OCI-LY3 (cell line): ENCODE data around the gene ZKSCAN1.

Experiments used
- H2AFZ ChIP-seq: fragments of 200-600, 300-600 bp; shearing (Covaris generic); 2 replicates; pipeline ENCODE4 v1.6.0; 2014; ENCODE audit warnings: antibody characterized with exemption, low read depth, low read length
- H3K27ac ChIP-seq: fragments of 200-600, 300-600 bp; sonication (generic); 2 replicates; pipeline ENCODE4 v1.5.1; 2014; ENCODE audit warnings: mild to moderate bottlenecking, low read length, moderate library complexity, mixed read lengths
- H3K27me3 ChIP-seq: fragments of 200-600, 300-600 bp; sonication (generic); 2 replicates; pipeline ENCODE4 v1.6.1; 2014; ENCODE audit warnings: low read depth, low read length, mixed read lengths
- H3K36me3 ChIP-seq: fragments of 200-600, 300-600 bp; sonication (generic); replicated peaks from 2 replicates; pipeline ENCODE3; 2014; ENCODE audit warnings: low read depth, low read length, mixed read lengths
- H3K4me1 ChIP-seq: fragments of 300-600, 200-600 bp; sonication (generic); 2 replicates; pipeline ENCODE4 v1.6.1; 2014; ENCODE audit warnings: low read length, mixed read lengths
- H3K4me2 ChIP-seq: fragments of 200-600, 300-600 bp; sonication (generic); 2 replicates; pipeline ENCODE4 v1.6.1; 2014; ENCODE audit warnings: low read length, mixed read lengths
- H3K4me3 ChIP-seq: fragments of 300-600, 200-600 bp; sonication (generic); 2 replicates; pipeline ENCODE4 v1.5.1; 2014; ENCODE audit warnings: antibody characterized with exemption, mild to moderate bottlenecking, low read length, moderate library complexity
- H3K79me2 ChIP-seq: fragments of 300-600, 200-600 bp; shearing (Covaris generic); 2 replicates; pipeline ENCODE4 v1.6.1; 2014; ENCODE audit warnings: mild to moderate bottlenecking, low read length, mixed read lengths
- H3K9ac ChIP-seq: fragments of 300-600, 200-600 bp; shearing (Covaris generic); 2 replicates; pipeline ENCODE4 v1.6.0; 2014; ENCODE audit warnings: mild to moderate bottlenecking, low read length, moderate library complexity
- H3K9me3 ChIP-seq: fragments of 200-600, 300-600 bp; shearing (Covaris generic); 2 replicates; pipeline ENCODE4 v1.6.1; 2014; ENCODE audit warnings: low read length, mixed read lengths; ENCODE audit not compliant: insufficient read depth
- H4K20me1 ChIP-seq: fragments of 200-600, 300-600 bp; sonication (generic); 2 replicates; pipeline ENCODE4 v1.6.1; 2016; ENCODE audit warnings: low read length, mixed read lengths; ENCODE audit not compliant: insufficient read depth
- CTCF ChIP-seq: fragments of 200-600, 300-600 bp; sonication (generic); IDR thresholded peaks from 2 replicates; pipeline ENCODE4 v1.5.1; 2014; ENCODE audit warnings: antibody characterized with exemption, low read length, low read depth
- EZH2phosphoT487 ChIP-seq: fragments of 200-600 bp; shearing (Covaris generic); IDR thresholded peaks from 2 replicates; pipeline ENCODE4 v1.6.1; 2018; ENCODE audit warnings: antibody characterized with exemption, mixed run types, low read depth

Gene ZKSCAN1

GRCh38 chr7:100021297-100021696 lies 5.9 kb downstream of the ZKSCAN1 start:
- Histone ChIP-seq H3K4me1 (peaks cover 16% of the 10 kb centered on the region), H3K9me3 (no peaks in the 10 kb centered on the region), H3K79me2 (peaks cover 61% of the 10 kb centered on the region), H2AFZ (no peak overlapping the region), H3K27me3 (no peaks in the 10 kb centered on the region), H3K27ac (no peak overlapping the region), H3K4me3 (no peak overlapping the region), H3K36me3 (peaks cover 28% of the 10 kb centered on the region), H3K9ac (no peak overlapping the region), H4K20me1 (0 out of 2 replicates have a peak, but pooled peaks cover 7% of the 10 kb centered on the region), H3K4me2 (no peak overlapping the region)
- no peak for TF ChIP-seq CTCF
- TF ChIP-seq EZH2phosphoT487 = no peak

- H2AFZ ChIP-seq = no peak overlapping the region
- peaks cover 32% of the 10 kb centered on the region for H3K36me3 ChIP-seq
- H3K4me1 ChIP-seq = peaks cover 11% of the 10 kb centered on the region
- no peaks in the 10 kb centered on the region for H3K27me3 ChIP-seq
- TF ChIP-seq EZH2phosphoT487 (no peak), CTCF (no peak)
- no peak overlapping the region for H3K4me3 ChIP-seq
- 0 out of 2 replicates have a peak, but pooled peaks cover 6% of the 10 kb centered on the region for H4K20me1 ChIP-seq
- H3K79me2 ChIP-seq = peaks cover 48% of the 10 kb centered on the region
- H3K4me2 ChIP-seq = no peak overlapping the region
- no peak overlapping the region for H3K27ac ChIP-seq
- H3K9ac ChIP-seq = no peak overlapping the region
- H3K9me3 ChIP-seq = no peaks in the 10 kb centered on the region
Measured at GRCh38 chr7:100022621-100023020, 7.2 kb downstream of the ZKSCAN1 start.

- Histone ChIP-seq H3K9ac (no peak overlapping the region), H3K36me3 (peaks cover 28% of the 10 kb centered on the region), H3K27ac (no peak overlapping the region), H3K4me3 (no peak overlapping the region), H3K27me3 (no peaks in the 10 kb centered on the region), H2AFZ (no peak overlapping the region), H4K20me1 (0 out of 2 replicates have a peak, but pooled peaks cover 3% of the 10 kb centered on the region), H3K9me3 (no peaks in the 10 kb centered on the region), H3K79me2 (peaks cover 39% of the 10 kb centered on the region), H3K4me2 (no peak overlapping the region), H3K4me1 (peaks cover 11% of the 10 kb centered on the region)
- no peak for TF ChIP-seq CTCF
- TF ChIP-seq EZH2phosphoT487 = no peak
Measured at GRCh38 chr7:100023526-100023925, 8.1 kb downstream of the ZKSCAN1 start.

GRCh38 chr7:100024020-100024619 lies 8.7 kb downstream of the ZKSCAN1 start:
- Histone ChIP-seq H2AFZ (no peak overlapping the region), H3K4me3 (no peak overlapping the region), H3K9me3 (no peaks in the 10 kb centered on the region), H3K4me1 (peaks cover 11% of the 10 kb centered on the region), H4K20me1 (no peaks in the 10 kb centered on the region), H3K9ac (no peak overlapping the region), H3K36me3 (peaks cover 25% of the 10 kb centered on the region), H3K27me3 (no peaks in the 10 kb centered on the region), H3K79me2 (peaks cover 33% of the 10 kb centered on the region), H3K27ac (no peak overlapping the region), H3K4me2 (no peak overlapping the region)
- TF ChIP-seq CTCF = no peak
- no peak for TF ChIP-seq EZH2phosphoT487
